A673 (cell line): ENCODE measurements around the gene SH3BP5L.

Experiments
- EZH2 ChIP-seq: fragments of 200-600 bp; sonication (generic); IDR thresholded peaks from 2 replicates; pipeline ENCODE4 v1.6.1; 2017; ENCODE audit warnings: borderline replicate concordance, low read depth, mild to moderate bottlenecking, mixed read lengths, antibody characterized with exemption, low read length; ENCODE audit not compliant: poor library complexity, severe bottlenecking
- TF ChIP-seq, protein P1 (sequence below): fragments of 300-800, 200-600 bp; sonication (generic); conservative IDR thresholded peaks from 2 replicates; pipeline ENCODE4 v1.5.1; 2017; ENCODE audit warnings: low read depth, mild to moderate bottlenecking, antibody characterized with exemption, low read length, moderate library complexity, mixed read lengths

DNA sequence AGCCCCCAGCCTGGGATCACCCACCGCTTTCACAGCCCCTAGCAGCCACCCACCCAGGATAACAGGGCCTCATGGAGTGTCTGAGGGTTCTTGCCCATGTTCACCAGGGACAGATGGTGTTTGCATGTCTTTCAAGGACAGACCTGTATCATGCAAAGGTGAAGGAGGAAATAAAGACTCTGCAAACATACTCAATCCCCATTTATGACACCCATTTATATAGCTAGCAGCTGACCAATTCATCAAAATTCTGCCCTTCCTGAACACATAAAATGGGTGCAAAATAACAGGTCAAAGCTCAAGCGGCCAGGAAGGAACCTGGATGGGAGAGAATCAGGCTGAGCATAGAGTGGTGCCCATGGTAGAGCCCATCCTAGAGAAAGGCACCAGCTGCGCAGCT, 37.4 kb downstream of the SH3BP5L start:
- TF ChIP-seq, protein P1, sequence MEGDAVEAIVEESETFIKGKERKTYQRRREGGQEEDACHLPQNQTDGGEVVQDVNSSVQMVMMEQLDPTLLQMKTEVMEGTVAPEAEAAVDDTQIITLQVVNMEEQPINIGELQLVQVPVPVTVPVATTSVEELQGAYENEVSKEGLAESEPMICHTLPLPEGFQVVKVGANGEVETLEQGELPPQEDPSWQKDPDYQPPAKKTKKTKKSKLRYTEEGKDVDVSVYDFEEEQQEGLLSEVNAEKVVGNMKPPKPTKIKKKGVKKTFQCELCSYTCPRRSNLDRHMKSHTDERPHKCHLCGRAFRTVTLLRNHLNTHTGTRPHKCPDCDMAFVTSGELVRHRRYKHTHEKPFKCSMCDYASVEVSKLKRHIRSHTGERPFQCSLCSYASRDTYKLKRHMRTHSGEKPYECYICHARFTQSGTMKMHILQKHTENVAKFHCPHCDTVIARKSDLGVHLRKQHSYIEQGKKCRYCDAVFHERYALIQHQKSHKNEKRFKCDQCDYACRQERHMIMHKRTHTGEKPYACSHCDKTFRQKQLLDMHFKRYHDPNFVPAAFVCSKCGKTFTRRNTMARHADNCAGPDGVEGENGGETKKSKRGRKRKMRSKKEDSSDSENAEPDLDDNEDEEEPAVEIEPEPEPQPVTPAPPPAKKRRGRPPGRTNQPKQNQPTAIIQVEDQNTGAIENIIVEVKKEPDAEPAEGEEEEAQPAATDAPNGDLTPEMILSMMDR = no peak
- no peak for TF ChIP-seq EZH2
